Measurements from ENCODE around the gene TSBP1. TPM values are rescaled to one million over a fixed set of nuclear protein-coding genes. Genes with fewer than 3 reads are reported as not detected.

Gene TSBP1
- total RNA-seq, 6 donors from 2014 or later, result not detected

DNA sequence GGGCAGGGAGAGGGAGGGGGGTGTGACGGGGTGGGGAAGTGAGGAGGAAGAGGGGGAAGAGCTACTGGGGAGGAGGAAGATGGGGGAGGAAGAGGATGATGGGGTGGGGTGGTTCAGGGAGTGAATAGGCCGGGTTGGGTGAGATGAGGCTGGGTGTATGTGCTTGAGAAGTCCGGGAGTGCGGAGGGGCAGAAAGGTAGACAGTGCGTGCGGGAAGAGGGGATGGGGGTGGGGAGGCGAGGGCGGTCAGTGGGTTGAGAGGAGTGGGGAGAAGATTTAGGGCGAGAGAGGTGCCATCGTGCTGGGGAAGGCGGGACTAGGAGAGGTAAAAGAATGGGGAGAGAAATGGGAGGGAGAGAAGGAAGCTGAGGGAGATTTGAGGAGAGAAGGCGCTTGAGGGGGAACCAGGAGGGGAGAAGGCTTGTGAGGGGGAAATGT lies 116.9 kb downstream of the TSBP1 start:
- TF ChIP-seq POLR2AphosphoS5 (IDR thresholded peaks at IDR 0.05) (no peak), EP300 (IDR thresholded peaks at IDR 0.05) (no peak), POLR2A (IDR thresholded peaks at IDR 0.05) (no peak)
- TF ChIP-seq, protein P1, sequence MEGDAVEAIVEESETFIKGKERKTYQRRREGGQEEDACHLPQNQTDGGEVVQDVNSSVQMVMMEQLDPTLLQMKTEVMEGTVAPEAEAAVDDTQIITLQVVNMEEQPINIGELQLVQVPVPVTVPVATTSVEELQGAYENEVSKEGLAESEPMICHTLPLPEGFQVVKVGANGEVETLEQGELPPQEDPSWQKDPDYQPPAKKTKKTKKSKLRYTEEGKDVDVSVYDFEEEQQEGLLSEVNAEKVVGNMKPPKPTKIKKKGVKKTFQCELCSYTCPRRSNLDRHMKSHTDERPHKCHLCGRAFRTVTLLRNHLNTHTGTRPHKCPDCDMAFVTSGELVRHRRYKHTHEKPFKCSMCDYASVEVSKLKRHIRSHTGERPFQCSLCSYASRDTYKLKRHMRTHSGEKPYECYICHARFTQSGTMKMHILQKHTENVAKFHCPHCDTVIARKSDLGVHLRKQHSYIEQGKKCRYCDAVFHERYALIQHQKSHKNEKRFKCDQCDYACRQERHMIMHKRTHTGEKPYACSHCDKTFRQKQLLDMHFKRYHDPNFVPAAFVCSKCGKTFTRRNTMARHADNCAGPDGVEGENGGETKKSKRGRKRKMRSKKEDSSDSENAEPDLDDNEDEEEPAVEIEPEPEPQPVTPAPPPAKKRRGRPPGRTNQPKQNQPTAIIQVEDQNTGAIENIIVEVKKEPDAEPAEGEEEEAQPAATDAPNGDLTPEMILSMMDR (IDR thresholded peaks at IDR 0.05), result no peak
- WGBS, 2 donors, result 31% methylated on average over 12 of the region's 12 CpGs
- peak overlapping the region in 3 of 4 donors; percentile 22 to 44 (median 41) for H3K4me3 ChIP-seq
- DNase-seq, result no peak
- peak; percentile 19 to 52 for ATAC-seq (ENCODE audit: low FRiP score in 2 of 2)
- H3K9me3 ChIP-seq, result no peaks in the 10 kb centered on the region
- no peaks in the 10 kb centered on the region for H3K36me3 ChIP-seq
- peak overlapping the region; percentile 65 to 91 (median 82) for H3K27ac ChIP-seq
- peaks cover 5 to 18% (median 13%) of the 10 kb centered on the region in 4 donors for H3K4me1 ChIP-seq
- no peaks in the 10 kb centered on the region for H3K27me3 ChIP-seq

DNA sequence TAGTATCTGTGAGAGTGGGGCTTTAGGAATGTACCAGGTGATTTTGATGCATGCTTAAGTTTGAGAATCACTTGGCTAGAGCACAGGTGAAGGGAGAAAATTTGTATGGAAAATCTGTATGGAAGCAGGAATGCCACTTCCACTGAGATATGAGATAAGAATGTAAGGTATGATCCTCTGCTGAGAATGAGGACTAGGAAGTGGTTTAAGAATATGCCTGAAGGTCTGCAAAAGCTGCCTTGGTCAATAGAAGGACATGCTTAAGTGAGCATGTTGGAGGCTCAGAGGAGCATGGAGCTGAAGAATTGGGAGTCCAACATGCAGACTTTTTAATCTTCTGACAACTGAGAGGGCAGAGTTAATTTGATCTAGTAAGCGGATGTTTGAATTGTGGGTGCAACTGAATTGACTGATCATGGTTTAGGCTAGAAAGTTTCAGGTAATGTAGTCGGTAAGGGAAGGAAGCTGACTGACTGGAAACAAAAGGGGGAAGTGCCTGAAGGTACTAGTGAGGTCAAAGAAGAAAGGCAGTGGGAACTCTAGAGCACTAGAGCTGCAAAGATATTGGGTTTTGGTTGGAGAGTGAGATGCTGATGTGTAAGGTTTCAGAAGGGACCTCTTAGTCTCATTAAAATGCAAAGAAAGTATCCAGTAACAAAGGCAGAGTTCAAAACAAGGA lies 119.2 kb downstream of the TSBP1 start:
- H3K4me1 ChIP-seq, result peaks cover 5 to 18% (median 13%) of the 10 kb centered on the region in 4 donors
- no peaks in the 10 kb centered on the region for H3K27me3 ChIP-seq
- ATAC-seq (ENCODE audit: low FRiP score in 2 of 2) (no peak), DNase-seq (no peak)
- TF ChIP-seq POLR2AphosphoS5 (IDR thresholded peaks at IDR 0.05) (no peak), POLR2A (IDR thresholded peaks at IDR 0.05) (no peak), EP300 (IDR thresholded peaks at IDR 0.05) (no peak)
- TF ChIP-seq, protein P1 (IDR thresholded peaks at IDR 0.05), result no peak
- H3K27ac ChIP-seq, result peak overlapping the region in 1 of 4 donors; percentile 17
- no peaks in the 10 kb centered on the region for H3K36me3 ChIP-seq
- H3K9me3 ChIP-seq, result peaks cover 0 to 6% (median 0%) of the 10 kb centered on the region in 4 donors
- no peak overlapping the region for H3K4me3 ChIP-seq
- WGBS, 2 donors, result 11 to 22% methylated on average over 1 to 2 of the region's 2 CpGs

- no peak for TF ChIP-seq EP300 (IDR thresholded peaks at IDR 0.05)
- no peak for TF ChIP-seq POLR2AphosphoS5 (IDR thresholded peaks at IDR 0.05)
- TF ChIP-seq, protein P1 (IDR thresholded peaks at IDR 0.05), result no peak
- no peak for TF ChIP-seq POLR2A (IDR thresholded peaks at IDR 0.05)
- Histone ChIP-seq H3K4me1 (peaks cover 6 to 11% (median 10%) of the 10 kb centered on the region in 4 donors), H3K27ac (no peak overlapping the region), H3K36me3 (no peaks in the 10 kb centered on the region), H3K27me3 (no peaks in the 10 kb centered on the region), H3K4me3 (no peak overlapping the region), H3K9me3 (peaks cover 0 to 6% (median 0%) of the 10 kb centered on the region in 4 donors)
- ATAC-seq (ENCODE audit: low FRiP score in 2 of 2) (no peak), DNase-seq (no peak)
- 67 to 95% methylated on average over 2 of the region's 2 CpGs for WGBS, 2 donors
Measured at GRCh38 chr6:32249262-32249661, 122.4 kb downstream of the TSBP1 start.

DNA sequence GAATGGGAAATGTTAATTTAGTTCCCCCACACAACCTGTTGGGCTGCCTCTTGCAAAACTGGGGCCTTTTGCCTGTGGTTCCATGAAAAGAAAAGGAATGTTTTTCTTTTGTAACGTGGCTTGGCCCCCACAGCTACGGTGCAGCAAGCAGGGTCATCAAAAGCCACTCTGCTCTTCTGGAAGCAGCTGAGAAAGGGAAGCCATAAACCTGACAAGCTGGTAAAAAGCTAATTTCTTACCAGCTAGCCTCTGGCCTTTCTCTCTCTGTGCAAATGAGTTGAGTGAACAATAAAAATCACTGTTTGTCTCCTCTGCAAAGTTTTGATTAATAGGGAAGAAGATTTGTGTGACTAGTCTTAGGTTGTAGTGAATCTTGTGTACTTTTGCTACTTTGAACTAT lies 124.3 kb downstream of the TSBP1 start:
- Histone ChIP-seq H3K9me3 (peaks cover 0 to 6% (median 0%) of the 10 kb centered on the region in 4 donors), H3K4me3 (no peak overlapping the region), H3K36me3 (no peaks in the 10 kb centered on the region), H3K27me3 (no peaks in the 10 kb centered on the region), H3K27ac (no peak overlapping the region), H3K4me1 (peaks cover 8 to 18% (median 14%) of the 10 kb centered on the region in 4 donors)
- ATAC-seq (ENCODE audit: low FRiP score in 2 of 2) (no peak), DNase-seq (no peak)
- 0 to 43% methylated on average over 2 of the region's 2 CpGs for WGBS, 2 donors
- no peak for TF ChIP-seq POLR2AphosphoS5 (IDR thresholded peaks at IDR 0.05)
- TF ChIP-seq POLR2A (IDR thresholded peaks at IDR 0.05), result no peak
- TF ChIP-seq, protein P1 (IDR thresholded peaks at IDR 0.05), result no peak
- TF ChIP-seq EP300 (IDR thresholded peaks at IDR 0.05), result no peak
